Measurements from ENCODE around the gene PRXL2B.

- no peak for TF ChIP-seq SP1 (IDR thresholded peaks at IDR 0.05)
- TF ChIP-seq, protein P1, sequence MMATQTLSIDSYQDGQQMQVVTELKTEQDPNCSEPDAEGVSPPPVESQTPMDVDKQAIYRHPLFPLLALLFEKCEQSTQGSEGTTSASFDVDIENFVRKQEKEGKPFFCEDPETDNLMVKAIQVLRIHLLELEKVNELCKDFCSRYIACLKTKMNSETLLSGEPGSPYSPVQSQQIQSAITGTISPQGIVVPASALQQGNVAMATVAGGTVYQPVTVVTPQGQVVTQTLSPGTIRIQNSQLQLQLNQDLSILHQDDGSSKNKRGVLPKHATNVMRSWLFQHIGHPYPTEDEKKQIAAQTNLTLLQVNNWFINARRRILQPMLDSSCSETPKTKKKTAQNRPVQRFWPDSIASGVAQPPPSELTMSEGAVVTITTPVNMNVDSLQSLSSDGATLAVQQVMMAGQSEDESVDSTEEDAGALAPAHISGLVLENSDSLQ (IDR thresholded peaks at IDR 0.05) = no peak
- TF ChIP-seq CTBP1 (IDR thresholded peaks at IDR 0.05; ENCODE audit: borderline replicate concordance) = no peak
- TF ChIP-seq TARDBP (IDR thresholded peaks at IDR 0.05) = no peak
- no peak for TF ChIP-seq SUZ12 (IDR thresholded peaks at IDR 0.05)
- no peak for TF ChIP-seq FOXM1 (IDR thresholded peaks at IDR 0.05; ENCODE audit: borderline replicate concordance)
- no peak for TF ChIP-seq NFRKB (IDR thresholded peaks at IDR 0.05)
- TF ChIP-seq HDGF (IDR thresholded peaks at IDR 0.05; ENCODE audit: borderline replicate concordance) = no peak
- no peak for TF ChIP-seq FOXK2 (IDR thresholded peaks at IDR 0.05)
- no peak for TF ChIP-seq BHLHE40 (IDR thresholded peaks at IDR 0.05; ENCODE audit: borderline replicate concordance)
- no peak for TF ChIP-seq L3MBTL2 (conservative IDR thresholded peaks at IDR 0.05)
- TF ChIP-seq ELF4 (IDR thresholded peaks at IDR 0.05) = no peak
- no peak for TF ChIP-seq ZNF384 (IDR thresholded peaks at IDR 0.05)
Measured at GRCh38 chr1:2594001-2594640, 7.5 kb downstream of the PRXL2B start.

Data from HEK293T (cell line).